Measurements from ENCODE around the gene IRF2.

GRCh38 chr4:184384810-184385557, 89.4 kb downstream of the IRF2 start:
- TF ChIP-seq EZH2 (IDR thresholded peaks at IDR 0.05; ENCODE audit: insufficient read depth, poor library complexity, severe bottlenecking): no peak
- no peak for TF ChIP-seq EZH2phosphoT487 (IDR thresholded peaks at IDR 0.05; ENCODE audit: insufficient read depth, low read depth)

Measured in GM23248 (cell line).